Measurements from ENCODE around the gene UMODL1. TPM values are rescaled to one million over a fixed set of nuclear protein-coding genes. Genes with fewer than 3 reads are reported as not detected.

Gene UMODL1, protein sequence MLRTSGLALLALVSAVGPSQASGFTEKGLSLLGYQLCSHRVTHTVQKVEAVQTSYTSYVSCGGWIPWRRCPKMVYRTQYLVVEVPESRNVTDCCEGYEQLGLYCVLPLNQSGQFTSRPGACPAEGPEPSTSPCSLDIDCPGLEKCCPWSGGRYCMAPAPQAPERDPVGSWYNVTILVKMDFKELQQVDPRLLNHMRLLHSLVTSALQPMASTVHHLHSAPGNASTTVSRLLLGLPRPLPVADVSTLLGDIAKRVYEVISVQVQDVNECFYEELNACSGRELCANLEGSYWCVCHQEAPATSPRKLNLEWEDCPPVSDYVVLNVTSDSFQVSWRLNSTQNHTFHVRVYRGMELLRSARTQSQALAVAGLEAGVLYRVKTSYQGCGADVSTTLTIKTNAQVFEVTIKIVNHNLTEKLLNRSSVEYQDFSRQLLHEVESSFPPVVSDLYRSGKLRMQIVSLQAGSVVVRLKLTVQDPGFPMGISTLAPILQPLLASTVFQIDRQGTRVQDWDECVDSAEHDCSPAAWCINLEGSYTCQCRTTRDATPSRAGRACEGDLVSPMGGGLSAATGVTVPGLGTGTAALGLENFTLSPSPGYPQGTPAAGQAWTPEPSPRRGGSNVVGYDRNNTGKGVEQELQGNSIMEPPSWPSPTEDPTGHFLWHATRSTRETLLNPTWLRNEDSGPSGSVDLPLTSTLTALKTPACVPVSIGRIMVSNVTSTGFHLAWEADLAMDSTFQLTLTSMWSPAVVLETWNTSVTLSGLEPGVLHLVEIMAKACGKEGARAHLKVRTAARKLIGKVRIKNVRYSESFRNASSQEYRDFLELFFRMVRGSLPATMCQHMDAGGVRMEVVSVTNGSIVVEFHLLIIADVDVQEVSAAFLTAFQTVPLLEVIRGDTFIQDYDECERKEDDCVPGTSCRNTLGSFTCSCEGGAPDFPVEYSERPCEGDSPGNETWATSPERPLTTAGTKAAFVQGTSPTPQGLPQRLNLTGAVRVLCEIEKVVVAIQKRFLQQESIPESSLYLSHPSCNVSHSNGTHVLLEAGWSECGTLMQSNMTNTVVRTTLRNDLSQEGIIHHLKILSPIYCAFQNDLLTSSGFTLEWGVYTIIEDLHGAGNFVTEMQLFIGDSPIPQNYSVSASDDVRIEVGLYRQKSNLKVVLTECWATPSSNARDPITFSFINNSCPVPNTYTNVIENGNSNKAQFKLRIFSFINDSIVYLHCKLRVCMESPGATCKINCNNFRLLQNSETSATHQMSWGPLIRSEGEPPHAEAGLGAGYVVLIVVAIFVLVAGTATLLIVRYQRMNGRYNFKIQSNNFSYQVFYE
- 0.20 and 0.21 TPM in 2 replicates for total RNA-seq (2022)
- percentile 21 among the genes with signal in this experiment for Bru-seq, nascent RNA
- percentile 19 among the genes with signal in this experiment for BruChase-seq, experiment 1, labeled RNA remaining after a 2-hour chase
- BruChase-seq, experiment 2, labeled RNA remaining after a 6-hour chase: percentile 17 among the genes with signal in this experiment
- long read RNA-seq, partial matches to known transcripts: 0 of 2 reads
- long read RNA-seq, other reads (novel, unspliced or antisense): 2 of 2 reads

DNA sequence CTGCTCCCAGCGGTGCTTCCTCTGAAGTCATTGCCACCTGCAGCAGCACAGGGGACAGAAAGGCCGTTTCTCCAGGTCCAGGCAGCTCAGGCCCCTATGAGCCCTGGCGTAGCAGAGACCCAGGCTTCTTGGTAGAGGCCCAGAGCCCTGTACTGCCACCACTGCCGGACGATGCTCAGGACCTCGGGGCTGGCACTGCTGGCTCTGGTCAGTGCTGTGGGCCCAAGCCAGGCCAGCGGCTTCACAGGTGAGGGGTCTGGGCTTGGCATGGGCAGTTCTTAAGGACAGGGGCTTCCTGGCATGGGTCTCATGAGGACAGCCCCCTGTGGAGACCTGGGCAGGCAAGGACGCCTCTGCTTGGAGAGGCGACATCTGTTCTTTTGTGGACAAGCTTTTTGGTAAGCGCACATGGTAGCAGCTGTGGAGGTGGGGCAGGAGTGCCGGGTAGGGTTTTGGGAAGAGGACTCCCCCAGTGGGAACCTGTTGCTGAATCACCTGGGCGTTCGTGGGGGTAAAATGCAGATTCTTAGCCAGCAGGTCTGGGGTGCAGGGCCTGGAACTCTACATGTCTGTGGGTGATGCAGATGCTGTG lies at the start of gene UMODL1:
Gene UMODL1, plus strand, starts transcription at position 172 of the 592 bp plus-strand sequence. Its CDS starts 0 bp downstream, at position 172.
- Histone ChIP-seq H3K4me3 (ENCODE audit: low read depth, low read length) (no peak within 1 kb of the TSS), H3K4me1 (peaks cover 31% of the 10 kb centered on the region), H3K27me3 (replicated peaks; ENCODE audit: control insufficient read depth, insufficient read depth, low read length) (no peaks in the 10 kb centered on the region), H3K36me3 (ENCODE audit: control insufficient read depth, insufficient read depth, low read length) (no peaks in the 10 kb centered on the region), H3K9me3 (no peaks in the 10 kb centered on the region)
- H3K27ac Mint-ChIP-seq (ENCODE audit: unreplicated experiment): no peak within 1 kb of the TSS
- no peaks in the 10 kb centered on the region for H3K9me3 Mint-ChIP-seq (ENCODE audit: unreplicated experiment)
- intact Hi-C loops (cut with micrococcal nuclease; ENCODE audit: unreplicated experiment): no loop called here
- DNase-seq: no peak
- peaks cover 23% of the 10 kb centered on the region for H3K4me1 Mint-ChIP-seq (ENCODE audit: low read depth, unreplicated experiment)
- H3K4me3 Mint-ChIP-seq (ENCODE audit: unreplicated experiment): no peak within 1 kb of the TSS
- H3K27me3 Mint-ChIP-seq (ENCODE audit: insufficient read depth, unreplicated experiment): no peaks in the 10 kb centered on the region
- ChIA-PET CTCF (no interaction called here), POLR2A (no interaction called here)
- BruUV-seq (replicated peaks): no TSS peak
- TF ChIP-seq, protein P1, sequence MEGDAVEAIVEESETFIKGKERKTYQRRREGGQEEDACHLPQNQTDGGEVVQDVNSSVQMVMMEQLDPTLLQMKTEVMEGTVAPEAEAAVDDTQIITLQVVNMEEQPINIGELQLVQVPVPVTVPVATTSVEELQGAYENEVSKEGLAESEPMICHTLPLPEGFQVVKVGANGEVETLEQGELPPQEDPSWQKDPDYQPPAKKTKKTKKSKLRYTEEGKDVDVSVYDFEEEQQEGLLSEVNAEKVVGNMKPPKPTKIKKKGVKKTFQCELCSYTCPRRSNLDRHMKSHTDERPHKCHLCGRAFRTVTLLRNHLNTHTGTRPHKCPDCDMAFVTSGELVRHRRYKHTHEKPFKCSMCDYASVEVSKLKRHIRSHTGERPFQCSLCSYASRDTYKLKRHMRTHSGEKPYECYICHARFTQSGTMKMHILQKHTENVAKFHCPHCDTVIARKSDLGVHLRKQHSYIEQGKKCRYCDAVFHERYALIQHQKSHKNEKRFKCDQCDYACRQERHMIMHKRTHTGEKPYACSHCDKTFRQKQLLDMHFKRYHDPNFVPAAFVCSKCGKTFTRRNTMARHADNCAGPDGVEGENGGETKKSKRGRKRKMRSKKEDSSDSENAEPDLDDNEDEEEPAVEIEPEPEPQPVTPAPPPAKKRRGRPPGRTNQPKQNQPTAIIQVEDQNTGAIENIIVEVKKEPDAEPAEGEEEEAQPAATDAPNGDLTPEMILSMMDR (IDR thresholded peaks at IDR 0.05; ENCODE audit: insufficient read depth in 1 of 2, low read depth in 1 of 2, low read length in 1 of 2, severe bottlenecking in 1 of 2, unreplicated experiment in 1 of 2): no peak
- no peaks in the 10 kb centered on the region for H3K36me3 Mint-ChIP-seq (ENCODE audit: insufficient read depth, unreplicated experiment)

DNA sequence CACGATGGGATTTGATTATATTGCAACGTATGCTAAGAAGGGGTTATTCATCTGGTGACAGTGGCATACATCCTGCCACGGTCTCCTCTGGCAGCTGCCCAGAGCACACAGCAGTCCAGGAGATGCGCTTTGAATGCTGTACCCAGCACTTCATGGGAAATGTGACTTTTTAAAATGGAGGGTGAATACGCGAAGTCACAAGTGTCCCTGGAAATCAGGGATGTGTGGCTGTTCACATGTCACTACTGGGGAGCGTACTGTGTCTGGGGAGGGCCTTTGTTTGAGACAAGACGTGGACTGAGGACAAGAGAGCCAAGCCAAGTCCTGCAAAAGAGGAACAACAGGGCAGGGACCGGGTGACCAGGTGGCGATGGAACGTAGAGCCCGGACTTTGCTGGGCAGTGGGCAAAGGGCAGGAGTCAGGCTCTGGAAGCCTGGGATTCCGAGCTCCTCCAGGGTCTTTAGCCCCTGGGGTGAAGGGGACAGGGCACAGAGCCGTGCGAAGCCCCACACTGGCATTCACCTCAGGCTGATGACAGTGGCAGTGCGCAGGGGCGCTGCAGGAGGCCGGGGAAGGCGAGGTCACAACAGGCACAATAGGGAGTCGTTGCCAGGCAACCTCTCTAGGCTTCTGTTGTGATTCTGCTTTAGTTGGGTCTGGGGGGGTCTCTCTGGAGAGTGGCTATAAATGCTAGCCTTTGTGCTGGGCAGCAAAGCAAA lies 49.6 kb upstream of the UMODL1 start:
- intact Hi-C loops (cut with micrococcal nuclease; ENCODE audit: unreplicated experiment): no loop called here
- ChIA-PET POLR2A (no interaction called here), CTCF (no interaction called here)
- Histone ChIP-seq H3K4me3 (ENCODE audit: low read depth, low read length) (no peak overlapping the region), H3K4me1 (no peaks in the 10 kb centered on the region), H3K36me3 (ENCODE audit: control insufficient read depth, insufficient read depth, low read length) (no peaks in the 10 kb centered on the region), H3K27me3 (replicated peaks; ENCODE audit: control insufficient read depth, insufficient read depth, low read length) (no peaks in the 10 kb centered on the region), H3K9me3 (no peaks in the 10 kb centered on the region)
- no peaks in the 10 kb centered on the region for H3K36me3 Mint-ChIP-seq (ENCODE audit: insufficient read depth, unreplicated experiment)
- TF ChIP-seq, protein P1 (IDR thresholded peaks at IDR 0.05; ENCODE audit: insufficient read depth in 1 of 2, low read depth in 1 of 2, low read length in 1 of 2, severe bottlenecking in 1 of 2, unreplicated experiment in 1 of 2): no peak
- no peak for DNase-seq
- no peaks in the 10 kb centered on the region for H3K27me3 Mint-ChIP-seq (ENCODE audit: insufficient read depth, unreplicated experiment)
- peaks cover 8% of the 10 kb centered on the region for H3K4me1 Mint-ChIP-seq (ENCODE audit: low read depth, unreplicated experiment)
- no peaks in the 10 kb centered on the region for H3K9me3 Mint-ChIP-seq (ENCODE audit: unreplicated experiment)
- no peak overlapping the region for H3K4me3 Mint-ChIP-seq (ENCODE audit: unreplicated experiment)
- no peak overlapping the region for H3K27ac Mint-ChIP-seq (ENCODE audit: unreplicated experiment)
- no TSS peak for BruUV-seq (replicated peaks)
